Kidney (tissue), 14 donors: ENCODE data around the gene PDLIM7. TPM values are rescaled to one million over a fixed set of nuclear protein-coding genes. Genes with fewer than 3 reads are reported as not detected.

Experiments
- DNase-seq, 5 donors: peaks; one replicate each; pipeline ENCODE4 v3.0.0-alpha.2; 2013 to 2020
- FAIRE-seq: peaks from 2 replicates; lab custom pipeline; 2012; peaks lifted over from hg19 to GRCh38; lab: Jason Lieb, UNC
- H3K27ac ChIP-seq, 2 donors: one replicate each; pipeline ENCODE4 v1.7.0; 2013; ENCODE audit warnings: low read depth in 2 of 2, low read length in 2 of 2, inconsistent platforms in 1 of 2
- H3K27me3 ChIP-seq: one replicate; pipeline ENCODE4 v1.7.1; 2013; ENCODE audit warnings: low read length, inconsistent platforms; ENCODE audit not compliant: control insufficient read depth, insufficient read depth
- H3K36me3 ChIP-seq, 3 donors: one replicate each; pipeline versions ENCODE4 v1.7.0 to v1.7.1; 2013; ENCODE audit warnings: low read length in 3 of 3, control low read depth in 1 of 3, inconsistent platforms in 1 of 3; ENCODE audit not compliant: insufficient read depth in 3 of 3, control insufficient read depth in 2 of 3
- H3K4me1 ChIP-seq, 3 donors: one replicate each; pipeline versions ENCODE4 v1.7.0 to v1.7.1; 2013; ENCODE audit warnings: low read length in 3 of 3, inconsistent platforms in 1 of 3, low read depth in 1 of 3; ENCODE audit not compliant: control insufficient read depth in 2 of 3, insufficient read depth in 2 of 3
- H3K4me3 ChIP-seq, 3 donors: one replicate each; pipeline versions ENCODE4 v1.7.0 to v1.8.1; 2013; ENCODE audit warnings: low read length in 3 of 3, control low read depth in 1 of 3, inconsistent platforms in 1 of 3
- H3K9ac ChIP-seq, 3 donors: one replicate each; pipeline versions ENCODE4 v1.7.0 to v1.7.1; 2013; ENCODE audit warnings: low read length in 3 of 3, control low read depth in 1 of 3, inconsistent platforms in 1 of 3
- H3K9me3 ChIP-seq, 3 donors: one replicate each; pipeline versions ENCODE4 v1.7.0 to v1.7.1; 2013; ENCODE audit warnings: low read length in 3 of 3, control low read depth in 1 of 3, inconsistent platforms in 1 of 3; ENCODE audit not compliant: control insufficient read depth in 2 of 3, insufficient read depth in 1 of 3
- intact Hi-C: fragments of 100-400 bp; cut with DNase I; formaldehyde crosslinking; loops from one replicate; pipeline ENCODE4 v1.11.1; 2022
- polyA plus RNA-seq: library from polyadenylated mRNA; stranded (reverse); fragments of 350-450 nt; fragmentation: Illumina TruSeq; extraction: RNeasy Lipid Tissue Mini Kit (QIAGEN cat#74804); gene quantifications from one replicate; pipeline ENCODE4 v1.2.3, GENCODE V29; 2014; ENCODE audit warnings: low read depth, low replicate concordance; ENCODE audit not compliant: insufficient read depth
- total RNA-seq: library from RNA; stranded (reverse); fragmentation: NEBNext Ultra II Directional; extraction: Animal tissue kit (Norgen Biotek cat#: 25700); gene quantifications from one replicate; pipeline ENCODE4 v1.2.1, GENCODE V29; 2021
- TF ChIP-seq, protein P1 (sequence below): IDR thresholded peaks from 3 replicates; pipeline ENCODE4 v1.5.1; 2012; ENCODE audit warnings: mild to moderate bottlenecking, moderate library complexity, borderline replicate concordance; ENCODE audit not compliant: insufficient read depth; ENCODE audit errors: extremely low read depth
- donor health status: control.
- donor health status: control.
- donor health status: control.
- donor health status: control.
- donor health status: control.
- donor health status: DM: yes; HTN: yes; CAD: no.
- donor health status: Normal renal cell carcinoma (clear cell type).

PDLIM7 gene
- total and polyA plus RNA-seq, 2 donors from 2014 or later, result 46.4 to 89.7 TPM

GRCh38 chr5:177477701-177478477, 19.5 kb downstream of the PDLIM7 start:
- intact Hi-C loops, result no loop called here
- TF ChIP-seq, protein P1, sequence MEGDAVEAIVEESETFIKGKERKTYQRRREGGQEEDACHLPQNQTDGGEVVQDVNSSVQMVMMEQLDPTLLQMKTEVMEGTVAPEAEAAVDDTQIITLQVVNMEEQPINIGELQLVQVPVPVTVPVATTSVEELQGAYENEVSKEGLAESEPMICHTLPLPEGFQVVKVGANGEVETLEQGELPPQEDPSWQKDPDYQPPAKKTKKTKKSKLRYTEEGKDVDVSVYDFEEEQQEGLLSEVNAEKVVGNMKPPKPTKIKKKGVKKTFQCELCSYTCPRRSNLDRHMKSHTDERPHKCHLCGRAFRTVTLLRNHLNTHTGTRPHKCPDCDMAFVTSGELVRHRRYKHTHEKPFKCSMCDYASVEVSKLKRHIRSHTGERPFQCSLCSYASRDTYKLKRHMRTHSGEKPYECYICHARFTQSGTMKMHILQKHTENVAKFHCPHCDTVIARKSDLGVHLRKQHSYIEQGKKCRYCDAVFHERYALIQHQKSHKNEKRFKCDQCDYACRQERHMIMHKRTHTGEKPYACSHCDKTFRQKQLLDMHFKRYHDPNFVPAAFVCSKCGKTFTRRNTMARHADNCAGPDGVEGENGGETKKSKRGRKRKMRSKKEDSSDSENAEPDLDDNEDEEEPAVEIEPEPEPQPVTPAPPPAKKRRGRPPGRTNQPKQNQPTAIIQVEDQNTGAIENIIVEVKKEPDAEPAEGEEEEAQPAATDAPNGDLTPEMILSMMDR, result no peak
- Histone ChIP-seq H3K4me3 (no peak overlapping the region), H3K4me1 (no peaks in the 10 kb centered on the region), H3K27me3 (no peaks in the 10 kb centered on the region), H3K27ac (no peak overlapping the region), H3K9me3 (no peaks in the 10 kb centered on the region), H3K36me3 (no peaks in the 10 kb centered on the region), H3K9ac (no peak overlapping the region)
- FAIRE-seq (no peak), DNase-seq (no peak)

DNA sequence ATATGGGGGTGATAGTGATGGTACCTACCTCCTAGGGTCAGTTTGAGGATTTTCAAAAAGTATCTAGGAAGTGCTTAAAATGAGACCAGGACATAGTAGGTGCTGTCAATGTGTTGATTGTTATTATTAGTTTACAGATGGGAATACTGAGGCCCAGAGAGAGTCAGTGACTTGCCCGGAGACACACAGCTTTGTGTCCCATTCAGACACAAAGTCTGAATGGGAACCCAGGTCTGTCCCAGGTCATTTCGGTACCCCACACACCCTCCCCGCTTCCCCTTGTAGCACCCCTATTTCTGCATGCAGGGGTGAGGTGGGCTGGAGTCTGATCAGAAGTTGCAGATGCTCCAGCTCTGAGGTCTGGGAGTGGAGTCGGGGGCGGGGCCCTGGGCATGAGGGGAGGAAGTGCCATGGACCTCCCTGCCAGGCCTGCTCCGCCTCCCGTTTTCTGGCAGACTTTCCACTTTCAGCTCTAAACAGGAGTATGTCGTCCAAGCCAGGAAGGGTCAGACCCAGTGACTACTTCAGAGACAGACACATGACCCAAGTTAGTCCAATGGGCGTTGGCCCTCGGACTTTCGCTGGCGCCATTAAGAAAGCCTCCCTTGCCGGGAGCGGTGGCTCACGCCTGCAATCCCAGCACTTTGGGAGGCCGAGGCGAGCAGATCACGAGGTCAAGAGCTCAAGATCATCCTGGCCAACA, 20.7 kb downstream of the PDLIM7 start:
- Histone ChIP-seq H3K27ac (no peak overlapping the region), H3K9me3 (no peaks in the 10 kb centered on the region), H3K9ac (no peak overlapping the region), H3K4me1 (peaks cover 0 to 9% (median 0%) of the 10 kb centered on the region in 3 donors), H3K36me3 (no peaks in the 10 kb centered on the region), H3K27me3 (no peaks in the 10 kb centered on the region), H3K4me3 (no peak overlapping the region)
- intact Hi-C loops, result no loop called here
- no peak for FAIRE-seq
- DNase-seq, result peak in 1 of 5 donors; percentile 78
- TF ChIP-seq, protein P1, result no peak

- peaks cover 0 to 9% (median 0%) of the 10 kb centered on the region in 3 donors for H3K4me1 ChIP-seq
- no peaks in the 10 kb centered on the region for H3K9me3 ChIP-seq
- H3K36me3 ChIP-seq, result no peaks in the 10 kb centered on the region
- no peak overlapping the region for H3K27ac ChIP-seq
- H3K4me3 ChIP-seq, result no peak overlapping the region
- DNase-seq, result no peak
- H3K9ac ChIP-seq, result no peak overlapping the region
- TF ChIP-seq, protein P1, result no peak
- H3K27me3 ChIP-seq, result no peaks in the 10 kb centered on the region
- no peak for FAIRE-seq
- intact Hi-C loops, result no loop called here
Measured at GRCh38 chr5:177475563-177476427, 21.6 kb downstream of the PDLIM7 start.
